HG03159 (cell line): ENCODE results near the gene KCNJ18.
"Not testable (repeated sequence)": the region's sequence is repeated elsewhere in the genome, so short reads cannot be mapped to it uniquely, and the experiment has no call there.

Source experiments
- ATAC-seq: cut with Tn5 transposase; IDR thresholded peaks from one replicate; pipeline ENCODE4 v1.9.1; 2021; ENCODE audit warnings: mild to moderate bottlenecking, moderate library complexity; ENCODE audit not compliant: unreplicated experiment

KCNJ18 gene

GRCh38 chr17:21702029-21702428 lies 9.7 kb downstream of the KCNJ18 start:
- not testable (repeated sequence) for ATAC-seq

- not testable (repeated sequence) for ATAC-seq
These were observed 10.2 kb downstream of the KCNJ18 start for GRCh38 chr17:21702521-21702920.

DNA sequence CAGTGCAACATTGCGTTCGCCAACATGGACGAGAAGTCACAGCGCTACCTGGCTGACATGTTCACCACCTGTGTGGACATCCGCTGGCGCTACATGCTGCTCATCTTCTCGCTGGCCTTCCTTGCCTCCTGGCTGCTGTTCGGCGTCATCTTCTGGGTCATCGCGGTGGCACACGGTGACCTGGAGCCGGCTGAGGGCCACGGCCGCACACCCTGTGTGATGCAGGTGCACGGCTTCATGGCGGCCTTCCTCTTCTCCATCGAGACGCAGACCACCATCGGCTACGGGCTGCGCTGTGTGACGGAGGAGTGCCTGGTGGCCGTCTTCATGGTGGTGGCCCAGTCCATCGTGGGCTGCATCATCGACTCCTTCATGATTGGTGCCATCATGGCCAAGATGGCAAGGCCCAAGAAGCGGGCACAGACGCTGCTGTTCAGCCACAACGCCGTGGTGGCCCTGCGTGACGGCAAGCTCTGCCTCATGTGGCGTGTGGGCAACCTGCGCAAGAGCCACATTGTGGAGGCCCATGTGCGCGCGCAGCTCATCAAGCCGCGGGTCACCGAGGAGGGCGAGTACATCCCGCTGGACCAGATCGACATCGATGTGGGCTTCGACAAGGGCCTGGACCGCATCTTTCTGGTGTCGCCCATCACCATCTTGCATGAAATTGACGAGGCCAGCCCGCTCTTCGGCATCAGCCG lies 10.8 kb downstream of the KCNJ18 start:
- not testable (repeated sequence) for ATAC-seq

- not testable (repeated sequence) for ATAC-seq
These were observed 11.9 kb downstream of the KCNJ18 start for GRCh38 chr17:21703891-21704872.

DNA sequence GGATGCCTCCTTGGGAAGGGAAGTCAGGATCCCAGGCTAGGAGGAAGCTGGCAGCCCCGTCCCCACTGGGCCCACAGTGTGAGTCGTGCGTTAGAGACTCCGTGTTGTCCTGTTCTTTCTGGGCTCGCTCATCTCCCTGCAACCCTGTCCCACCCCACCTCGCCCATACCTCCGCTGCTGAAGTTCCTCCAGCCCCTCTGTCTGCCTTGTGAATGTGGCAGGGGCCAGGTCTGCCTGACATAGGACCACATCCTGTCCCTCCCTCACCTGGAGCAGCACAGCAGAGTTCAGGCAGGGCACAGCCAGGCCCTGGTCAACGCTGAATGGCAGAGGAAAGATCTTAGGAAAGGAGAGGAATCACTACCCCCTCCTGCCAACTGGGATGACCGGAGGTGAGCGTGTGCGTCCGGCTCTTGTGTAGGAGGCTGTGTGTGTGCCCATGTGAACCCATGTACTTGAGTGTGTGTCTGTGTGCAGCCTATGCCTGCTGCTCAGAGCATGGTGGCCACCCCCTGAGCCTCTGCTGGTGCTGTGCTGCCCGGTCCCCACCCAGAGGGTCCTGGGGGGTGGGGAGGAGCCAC lies 12.8 kb downstream of the KCNJ18 start:
- ATAC-seq: no peak

DNA sequence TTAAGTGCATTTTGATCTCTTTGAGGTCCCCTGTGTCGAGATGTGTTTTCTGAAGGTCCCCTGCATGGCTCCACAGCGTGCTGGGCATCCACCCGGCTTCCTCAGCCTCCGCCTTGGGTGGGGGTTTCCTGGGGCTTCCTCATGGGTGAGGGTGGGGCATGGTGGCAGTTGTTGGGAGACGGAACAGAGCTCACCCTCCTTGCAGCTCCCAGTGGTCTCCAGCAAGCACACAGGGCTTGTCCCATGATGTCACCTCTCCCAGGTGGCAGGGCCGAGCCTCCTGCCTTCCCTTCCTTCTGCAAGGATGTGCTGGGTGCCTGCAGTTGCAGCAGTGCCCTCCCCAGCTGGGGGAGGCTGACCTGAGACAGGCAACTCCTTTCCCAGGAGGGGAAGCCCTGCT lies 13.4 kb downstream of the KCNJ18 start:
- ATAC-seq: not testable (repeated sequence)

- ATAC-seq: not testable (repeated sequence)
These were observed 14.2 kb downstream of the KCNJ18 start for GRCh38 chr17:21706546-21706945.

DNA sequence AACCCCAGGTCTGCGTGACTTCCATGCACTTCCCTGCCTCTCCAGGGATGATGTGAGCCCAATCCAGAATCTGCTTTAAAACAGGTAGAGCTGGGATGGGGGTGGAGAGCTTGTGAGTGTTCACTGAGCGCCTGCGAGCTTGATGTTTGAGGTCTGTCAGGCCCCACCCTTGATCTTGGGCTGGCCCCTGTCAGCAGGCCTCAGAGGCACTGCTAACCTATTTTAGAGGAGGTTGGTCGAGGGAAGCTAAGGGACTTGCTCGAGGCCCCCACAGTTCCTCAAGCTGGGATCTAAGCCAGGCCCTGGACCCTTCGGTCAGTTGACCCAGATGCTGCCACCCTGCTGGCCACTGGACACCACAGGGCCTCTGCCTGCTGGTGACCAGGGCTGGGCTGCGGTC lies 14.8 kb downstream of the KCNJ18 start:
- not testable (repeated sequence) for ATAC-seq

- ATAC-seq: not testable (repeated sequence)
These were observed 15.6 kb downstream of the KCNJ18 start for GRCh38 chr17:21707711-21708611.

DNA sequence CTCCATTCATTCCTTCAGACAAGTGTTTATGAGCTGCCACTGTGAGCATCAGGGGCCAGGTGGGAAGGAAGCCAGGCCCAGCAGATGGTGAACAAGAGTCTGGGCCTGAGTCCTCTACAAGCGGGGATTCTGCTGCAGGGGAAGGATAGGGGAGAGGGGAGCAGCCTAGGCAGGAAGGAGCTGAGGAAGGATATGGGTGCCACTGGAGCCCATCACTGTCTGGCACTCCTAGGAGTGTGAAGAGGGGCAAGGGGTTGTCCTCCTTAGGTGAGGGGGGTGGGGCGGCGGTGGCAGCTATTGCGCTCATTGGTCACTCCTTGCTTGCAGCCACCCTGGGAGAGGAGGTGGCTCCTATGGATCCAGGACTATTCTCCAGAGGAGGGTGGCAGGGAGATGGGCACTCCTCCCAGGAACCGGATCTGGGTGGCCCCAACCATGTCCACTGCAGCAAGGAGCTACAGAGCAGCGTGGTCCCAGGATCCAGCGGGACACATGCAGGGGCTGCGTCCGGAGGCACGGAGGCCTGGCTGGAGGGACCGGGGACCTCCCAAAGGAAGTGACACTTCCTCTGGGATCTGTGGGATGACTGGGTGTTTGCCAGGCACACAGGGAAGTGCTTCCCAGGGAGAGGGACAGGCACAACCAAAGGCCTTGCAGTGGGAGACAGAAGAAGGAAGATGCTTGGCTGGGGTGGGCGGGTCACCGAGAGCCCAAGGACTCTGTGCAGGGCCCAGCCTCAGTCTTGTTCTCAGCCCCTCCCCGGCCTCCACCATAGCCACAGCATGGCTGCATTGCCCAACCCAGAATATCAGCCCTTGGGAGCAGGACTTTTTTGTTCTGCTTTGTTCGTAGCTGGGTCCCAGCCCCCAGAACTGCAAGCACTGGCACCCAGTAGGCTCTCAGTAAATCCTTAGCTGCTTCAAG lies 16.6 kb downstream of the KCNJ18 start:
- ATAC-seq: not testable (repeated sequence)

DNA sequence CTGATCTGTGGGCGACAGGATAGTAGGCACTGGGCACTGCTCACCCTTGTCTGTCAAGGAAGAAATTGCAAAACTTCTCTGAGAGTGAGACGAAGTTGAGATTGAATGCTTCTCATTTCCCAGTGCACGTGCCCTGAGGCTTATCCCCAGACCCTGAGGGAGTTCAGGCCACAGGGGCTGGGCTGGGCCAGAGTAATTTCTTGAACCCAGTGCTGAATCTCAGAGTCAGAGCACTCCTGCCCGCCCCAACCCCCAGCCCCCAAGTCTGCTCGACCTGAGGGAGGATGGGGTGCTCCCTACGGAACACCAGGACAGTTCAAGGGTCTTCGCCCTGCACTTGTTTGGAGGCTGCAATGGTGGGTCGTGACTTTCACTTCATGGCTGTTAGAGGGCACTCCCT lies 17.7 kb downstream of the KCNJ18 start:
- ATAC-seq: not testable (repeated sequence)

DNA sequence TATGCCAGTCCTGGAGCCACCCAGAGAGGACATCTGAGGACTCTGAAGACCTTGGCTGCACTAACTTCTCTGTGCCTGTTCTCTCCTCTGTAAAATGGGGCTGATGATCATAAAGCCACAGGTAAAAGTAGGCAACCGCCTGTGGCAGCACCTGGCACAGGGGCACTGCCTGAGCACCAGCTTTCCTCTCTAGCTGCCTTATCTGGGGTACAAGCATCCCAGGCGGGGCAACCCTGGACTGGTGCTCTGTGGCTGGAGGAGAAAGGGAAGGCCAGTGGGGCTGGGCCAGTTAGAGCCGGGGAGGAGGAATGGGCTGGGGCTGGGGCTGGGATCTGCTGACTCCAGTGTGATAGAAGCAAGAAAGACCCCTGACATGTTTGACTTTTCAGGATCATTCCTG lies 18.2 kb downstream of the KCNJ18 start:
- ATAC-seq: not testable (repeated sequence)

DNA sequence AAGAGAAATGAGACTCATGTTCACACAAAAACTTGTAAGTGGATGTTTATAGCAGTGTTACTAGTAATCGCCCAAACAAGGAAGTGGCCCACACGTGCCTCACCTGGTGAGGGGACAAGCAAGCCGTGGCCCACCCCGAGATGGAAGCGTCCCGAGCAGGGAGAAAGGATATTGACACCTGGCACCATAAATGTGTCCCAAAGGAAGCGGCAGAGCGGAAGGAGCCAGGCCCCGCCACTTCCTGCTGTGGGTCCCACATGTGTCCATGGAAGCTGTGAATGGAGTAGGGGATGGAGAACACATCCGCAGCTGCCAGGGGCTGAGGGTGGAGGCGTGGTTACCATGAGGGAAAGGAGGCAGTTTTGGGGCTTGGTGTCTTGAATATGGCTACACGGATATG lies 18.9 kb downstream of the KCNJ18 start:
- no peak for ATAC-seq

DNA sequence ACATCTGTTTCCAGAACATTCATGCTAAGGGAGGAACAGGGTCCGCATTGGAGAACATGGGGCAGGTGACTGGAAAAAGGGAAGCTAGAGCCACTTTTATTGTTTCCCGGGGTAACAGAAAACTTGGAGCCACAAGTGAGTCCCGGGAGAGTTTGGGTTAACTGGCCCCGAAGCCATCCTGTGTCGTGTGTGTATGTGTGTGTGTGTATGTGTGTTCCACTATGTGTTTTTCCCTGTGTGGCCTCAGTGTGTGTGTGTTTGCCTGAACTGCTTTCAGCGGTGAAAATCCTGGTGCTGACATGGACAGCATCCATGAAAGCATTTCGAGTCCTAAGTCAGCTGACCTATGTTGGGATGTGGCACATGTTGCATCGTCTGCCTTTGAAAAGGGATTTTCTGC lies 20.7 kb downstream of the KCNJ18 start:
- not testable (repeated sequence) for ATAC-seq

DNA sequence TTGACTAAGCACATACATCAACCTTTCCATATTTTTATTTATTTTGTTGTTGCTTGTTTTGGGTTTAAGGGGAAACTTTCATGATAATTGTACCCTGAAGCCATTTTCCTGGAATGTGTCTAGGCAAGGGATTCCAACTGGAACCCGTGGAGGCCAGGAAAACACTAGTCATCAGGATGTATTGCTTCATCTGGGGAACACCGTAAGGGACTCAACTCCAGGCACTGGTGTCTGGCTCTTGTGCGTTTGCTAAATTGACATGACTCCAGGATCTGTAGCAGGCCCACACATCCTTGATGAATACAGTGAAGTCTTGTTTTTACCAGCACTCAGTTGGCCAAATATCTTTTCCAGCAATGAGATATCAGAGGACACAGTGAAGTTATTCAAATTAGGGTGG lies 21.3 kb downstream of the KCNJ18 start:
- ATAC-seq: not testable (repeated sequence)

DNA sequence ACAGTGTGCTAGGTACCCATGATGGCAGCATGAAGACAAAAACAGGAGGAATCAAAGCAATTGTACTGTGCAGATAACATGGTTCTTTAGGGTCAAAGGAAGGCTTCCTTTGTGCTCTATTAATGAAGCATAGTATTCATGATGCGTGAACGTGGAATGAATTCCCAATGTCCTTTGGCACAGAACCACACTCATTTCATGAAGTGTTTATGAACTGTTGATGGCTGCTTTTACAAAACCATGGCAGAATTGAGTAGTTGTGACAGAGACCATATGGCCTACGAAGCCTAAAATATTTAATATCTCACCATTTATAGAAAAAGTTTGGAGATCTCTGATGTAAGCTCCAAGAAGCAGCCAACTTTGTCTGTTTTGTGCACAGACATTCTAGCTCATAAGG lies 22.4 kb downstream of the KCNJ18 start:
- ATAC-seq: not testable (repeated sequence)

- ATAC-seq: not testable (repeated sequence)
These were observed 23.6 kb downstream of the KCNJ18 start for GRCh38 chr17:21715877-21716276.

DNA sequence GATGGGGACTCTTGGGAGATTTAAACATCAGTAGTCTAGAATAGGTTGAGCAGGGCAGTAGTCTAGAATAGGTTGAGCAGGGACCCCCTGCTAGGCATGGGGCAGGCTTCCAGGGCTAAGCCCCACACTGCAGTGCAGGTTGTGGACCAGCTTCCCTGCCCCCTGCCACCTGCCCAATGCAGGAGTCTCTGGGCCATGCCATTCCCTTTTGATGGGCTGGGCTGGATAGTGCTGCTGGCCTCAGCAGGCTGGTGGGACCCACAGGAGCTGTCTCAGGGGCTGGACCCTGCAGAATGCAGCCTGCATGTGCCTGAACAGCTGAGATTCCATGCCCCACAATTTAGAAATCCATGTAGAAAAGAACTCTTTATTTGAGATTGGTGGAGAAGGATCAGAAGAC lies 26.6 kb downstream of the KCNJ18 start:
- ATAC-seq: not testable (repeated sequence)

GRCh38 chr17:21719511-21720226 lies 27.3 kb downstream of the KCNJ18 start:
- ATAC-seq: not testable (repeated sequence)
